Spleen (tissue), 11 donors: ENCODE results near the gene TMEM164. TPM values are rescaled to one million over a fixed set of nuclear protein-coding genes. Genes with fewer than 3 reads are reported as not detected.

Experiments used
- DNase-seq: peaks from one replicate; pipeline ENCODE4 v3.0.0-alpha.2; 2020
- H3K27ac ChIP-seq, 8 donors: fragments of 200-600 bp; sonication (generic) in 7 of 8; 1 replicate in 4 of 8; 2 replicates in 4 of 8; pipeline versions ENCODE4 v1.5.0 to v1.8.0; 2016 to 2021; ENCODE audit warnings: inconsistent platforms in 4 of 8, mild to moderate bottlenecking in 4 of 8, moderate library complexity in 1 of 8
- H3K27me3 ChIP-seq, 7 donors: fragments of 200-600 bp; sonication (generic) in 6 of 7; replicated peaks in 1 of 7; 1 replicate in 4 of 7; 2 replicates in 3 of 7; pipeline versions ENCODE4 v1.5.0 to v1.8.0; 2016 to 2021; ENCODE audit warnings: inconsistent platforms in 3 of 7, mild to moderate bottlenecking in 1 of 7
- H3K36me3 ChIP-seq, 6 donors: fragments of 200-600 bp; sonication (generic) in 5 of 6; 1 replicate in 4 of 6; 2 replicates in 2 of 6; pipeline versions ENCODE4 v1.5.0 to v1.8.0; 2016 to 2021; ENCODE audit warnings: inconsistent platforms in 2 of 6
- H3K4me1 ChIP-seq, 6 donors: fragments of 200-600 bp; sonication (generic) in 5 of 6; 1 replicate in 3 of 6; 2 replicates in 3 of 6; pipeline versions ENCODE4 v1.5.0 to v1.8.0; 2016 to 2021; ENCODE audit warnings: inconsistent platforms in 3 of 6
- H3K4me3 ChIP-seq, 8 donors: fragments of 200-600 bp; sonication (generic) in 7 of 8; 1 replicate in 4 of 8; 2 replicates in 4 of 8; pipeline versions ENCODE4 v1.5.0 to v1.8.0; 2016 to 2021; ENCODE audit warnings: inconsistent platforms in 4 of 8, mild to moderate bottlenecking in 4 of 8, moderate library complexity in 2 of 8
- H3K9me3 ChIP-seq, 8 donors: fragments of 200-600 bp; sonication (generic) in 7 of 8; 1 replicate in 4 of 8; 2 replicates in 4 of 8; pipeline versions ENCODE4 v1.5.0 to v1.8.0; 2016 to 2021; ENCODE audit warnings: inconsistent platforms in 4 of 8
- CTCF ChIP-seq, 11 experiments: fragments of 200-600 bp in 7 of 11; fragments of 450-650 bp in 4 of 11; sonication (generic) in 4 of 11; IDR thresholded peaks in 8 of 11; conservative IDR thresholded peaks in 3 of 11; 1 replicate in 7 of 11; 2 replicates in 4 of 11; pipeline versions ENCODE4 v1.4.0 to v1.8.0; 2016 to 2021; ENCODE audit warnings: antibody characterized with exemption in 11 of 11, inconsistent platforms in 4 of 11, mild to moderate bottlenecking in 1 of 11
- POLR2A ChIP-seq, 3 donors: fragments of 450-650 bp; IDR thresholded peaks; one replicate each; pipeline ENCODE4 v1.5.1; 2017; ENCODE audit warnings: antibody characterized with exemption in 3 of 3, mild to moderate bottlenecking in 1 of 3
- POLR2AphosphoS5 ChIP-seq, 3 donors: sonication (generic); formaldehyde crosslinking; IDR thresholded peaks; one replicate each; pipeline ENCODE4 v1.5.1; 2017; ENCODE audit warnings: antibody characterized with exemption in 3 of 3
- WGBS, 5 donors: extraction: QIAGEN DNeasy Blood & Tissue Kit in 3 of 5; methylation state at CpG; one replicate each; pipeline versions ENCODE4 v1.1.5 to v1.1.7; 2013 to 2018; 5-methylcytosine and 5-hydroxymethylcytosine counted together
- intact Hi-C: fragments of 100-400 bp; cut with DNase I; formaldehyde crosslinking; loops from one replicate; pipeline ENCODE4 v1.15.0; 2023; ENCODE audit warnings: low total_unique reads
- polyA plus RNA-seq, 3 donors: library from polyadenylated mRNA; stranded (reverse); fragments of 200-250 nt; gene quantifications; one replicate each; pipeline ENCODE4 v1.2.1, GENCODE V29; 2013
- total RNA-seq, 7 donors: library from RNA; depleted of rRNA in 3 of 7; stranded (reverse); fragments of >200 nt in 3 of 7; fragmentation: NEBNext Ultra II Directional in 4 of 7; extraction: Animal tissue kit (Norgen Biotek cat#: 25700) in 4 of 7; gene quantifications; one replicate each; pipeline versions ENCODE4 v1.1.0 to v1.2.1, GENCODE V29; 2016 to 2021
- donor health status: healthy with polysubstance abuse.
- donor health status: DM: no; HTN: no; CAD: no; lungs with moderate emphysema.
- donor health status: DM: no; HTN: no; CAD: no.
- donor health status: Bipolar disorder and iron deficiency.
- donor health status: healthy.
- donor health status: DM: no; HTN: no; CAD: no.
- donor health status: DM: yes; HTN: yes; CAD: no.

The TMEM164 gene
- total and polyA plus RNA-seq, 10 donors: 3.9 to 29.7 (median 24.3) TPM

- TF ChIP-seq CTCF (IDR thresholded peaks at IDR 0.05 in 8 of 11, conservative IDR thresholded peaks at IDR 0.05 in 3 of 11) (no peak), POLR2AphosphoS5 (IDR thresholded peaks at IDR 0.05) (no peak), POLR2A (IDR thresholded peaks at IDR 0.05) (no peak)
- WGBS, 5 donors: 70 to 94% (median 90%) methylated on average over 1 of the region's 1 CpG
- H3K27ac ChIP-seq: no peak overlapping the region
- H3K4me3 ChIP-seq: no peak overlapping the region
- no peak for DNase-seq
- H3K27me3 ChIP-seq: no peaks in the 10 kb centered on the region
- intact Hi-C loops: no loop called here
- no peaks in the 10 kb centered on the region for H3K9me3 ChIP-seq
- peaks cover 0 to 17% (median 0%) of the 10 kb centered on the region in 6 donors for H3K36me3 ChIP-seq
- peaks cover 0 to 15% (median 0%) of the 10 kb centered on the region in 6 donors for H3K4me1 ChIP-seq
These were observed 17.6 kb downstream of the TMEM164 start for GRCh38 chrX:110020536-110020935.

- no peak overlapping the region for H3K27ac ChIP-seq
- 69 to 87% (median 75%) methylated on average over 4 of the region's 4 CpGs for WGBS, 5 donors
- no peak for DNase-seq
These were observed 18.5 kb downstream of the TMEM164 start for GRCh38 chrX:110021258-110022022.

GRCh38 chrX:110022599-110023448 is 19.9 kb downstream of the TMEM164 start:
- DNase-seq: no peak
- Histone ChIP-seq H3K4me1 (peaks cover 0 to 12% (median 0%) of the 10 kb centered on the region in 6 donors), H3K36me3 (peaks cover 0 to 15% (median 0%) of the 10 kb centered on the region in 6 donors), H3K4me3 (no peak overlapping the region), H3K9me3 (no peaks in the 10 kb centered on the region), H3K27me3 (no peaks in the 10 kb centered on the region), H3K27ac (no peak overlapping the region)
- TF ChIP-seq POLR2AphosphoS5 (IDR thresholded peaks at IDR 0.05) (no peak), CTCF (IDR thresholded peaks at IDR 0.05 in 8 of 11, conservative IDR thresholded peaks at IDR 0.05 in 3 of 11) (no peak), POLR2A (IDR thresholded peaks at IDR 0.05) (no peak)
- WGBS, 5 donors: 55 to 69% (median 63%) methylated on average over 5 of the region's 5 CpGs
- intact Hi-C loops: no loop called here

More at GRCh38 chrX:110021258-110022022, 18.5 kb downstream of the TMEM164 start:
- H3K36me3 ChIP-seq: peaks cover 0 to 17% (median 0%) of the 10 kb centered on the region in 6 donors
- no peaks in the 10 kb centered on the region for H3K9me3 ChIP-seq
- intact Hi-C loops: no loop called here
- no peaks in the 10 kb centered on the region for H3K27me3 ChIP-seq
- H3K4me3 ChIP-seq: no peak overlapping the region
- TF ChIP-seq POLR2A (IDR thresholded peaks at IDR 0.05) (no peak), CTCF (IDR thresholded peaks at IDR 0.05 in 8 of 11, conservative IDR thresholded peaks at IDR 0.05 in 3 of 11) (no peak), POLR2AphosphoS5 (IDR thresholded peaks at IDR 0.05) (no peak)
- H3K4me1 ChIP-seq: peaks cover 0 to 12% (median 0%) of the 10 kb centered on the region in 6 donors

DNA sequence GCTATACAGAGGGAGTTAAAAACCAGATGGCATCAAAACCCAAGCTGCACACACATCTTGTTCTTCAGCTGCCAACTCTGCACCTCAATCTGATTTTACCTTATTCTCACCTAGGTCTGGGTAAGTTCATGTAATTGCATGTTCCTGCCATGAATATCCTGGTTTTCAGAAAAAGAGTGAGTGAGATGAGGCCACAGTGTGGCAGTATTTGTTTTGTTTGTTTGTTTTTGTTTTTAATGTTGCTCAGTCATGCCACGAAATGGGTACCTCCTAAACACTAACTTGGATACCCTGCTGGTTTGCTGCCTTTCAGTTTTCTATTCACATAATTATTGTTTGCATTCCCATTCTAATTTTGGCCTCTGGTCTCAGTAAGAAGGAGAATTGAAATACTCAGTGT is 22.5 kb downstream of the TMEM164 start:
- intact Hi-C loops: no loop called here
- no peak for DNase-seq
- peaks cover 0 to 9% (median 0%) of the 10 kb centered on the region in 6 donors for H3K36me3 ChIP-seq
- H3K9me3 ChIP-seq: no peaks in the 10 kb centered on the region
- 44 to 100% (median 81%) methylated on average over 1 of the region's 1 CpG for WGBS, 5 donors
- H3K27ac ChIP-seq: no peak overlapping the region
- H3K4me1 ChIP-seq: peaks cover 0 to 24% (median 2%) of the 10 kb centered on the region in 6 donors
- no peaks in the 10 kb centered on the region for H3K27me3 ChIP-seq
- H3K4me3 ChIP-seq: no peak overlapping the region
- TF ChIP-seq CTCF (IDR thresholded peaks at IDR 0.05 in 8 of 11, conservative IDR thresholded peaks at IDR 0.05 in 3 of 11) (no peak), POLR2A (IDR thresholded peaks at IDR 0.05) (no peak), POLR2AphosphoS5 (IDR thresholded peaks at IDR 0.05) (no peak)
